GM13977 (cell line): ENCODE data around the gene MEGF6.
A peak's percentile ranks its signal among the peaks of the same experiment; 100 is the strongest.

ENCODE experiments used
- DNase-seq: peaks from one replicate; pipeline ENCODE4 v3.0.0; 2012; ENCODE audit warnings: low spot score
- in situ Hi-C: fragments of 300-500 bp; cut with MboI; formaldehyde crosslinking; loops from one replicate; pipeline ENCODE4 v1.12.0; 2022; ENCODE audit warnings: low sequenced_read_pairs, low pct_unique_long_range_greater_than_20kb, mixed read lengths, inconsistent platforms; ENCODE audit not compliant: unreplicated experiment
- TF ChIP-seq, protein P1 (sequence below): IDR thresholded peaks from 2 replicates; pipeline ENCODE4 v1.5.1; 2012; ENCODE audit warnings: mild to moderate bottlenecking, control low read depth; ENCODE audit not compliant: insufficient read depth; ENCODE audit errors: extremely low read depth, missing control alignments

The MEGF6 gene, protein sequence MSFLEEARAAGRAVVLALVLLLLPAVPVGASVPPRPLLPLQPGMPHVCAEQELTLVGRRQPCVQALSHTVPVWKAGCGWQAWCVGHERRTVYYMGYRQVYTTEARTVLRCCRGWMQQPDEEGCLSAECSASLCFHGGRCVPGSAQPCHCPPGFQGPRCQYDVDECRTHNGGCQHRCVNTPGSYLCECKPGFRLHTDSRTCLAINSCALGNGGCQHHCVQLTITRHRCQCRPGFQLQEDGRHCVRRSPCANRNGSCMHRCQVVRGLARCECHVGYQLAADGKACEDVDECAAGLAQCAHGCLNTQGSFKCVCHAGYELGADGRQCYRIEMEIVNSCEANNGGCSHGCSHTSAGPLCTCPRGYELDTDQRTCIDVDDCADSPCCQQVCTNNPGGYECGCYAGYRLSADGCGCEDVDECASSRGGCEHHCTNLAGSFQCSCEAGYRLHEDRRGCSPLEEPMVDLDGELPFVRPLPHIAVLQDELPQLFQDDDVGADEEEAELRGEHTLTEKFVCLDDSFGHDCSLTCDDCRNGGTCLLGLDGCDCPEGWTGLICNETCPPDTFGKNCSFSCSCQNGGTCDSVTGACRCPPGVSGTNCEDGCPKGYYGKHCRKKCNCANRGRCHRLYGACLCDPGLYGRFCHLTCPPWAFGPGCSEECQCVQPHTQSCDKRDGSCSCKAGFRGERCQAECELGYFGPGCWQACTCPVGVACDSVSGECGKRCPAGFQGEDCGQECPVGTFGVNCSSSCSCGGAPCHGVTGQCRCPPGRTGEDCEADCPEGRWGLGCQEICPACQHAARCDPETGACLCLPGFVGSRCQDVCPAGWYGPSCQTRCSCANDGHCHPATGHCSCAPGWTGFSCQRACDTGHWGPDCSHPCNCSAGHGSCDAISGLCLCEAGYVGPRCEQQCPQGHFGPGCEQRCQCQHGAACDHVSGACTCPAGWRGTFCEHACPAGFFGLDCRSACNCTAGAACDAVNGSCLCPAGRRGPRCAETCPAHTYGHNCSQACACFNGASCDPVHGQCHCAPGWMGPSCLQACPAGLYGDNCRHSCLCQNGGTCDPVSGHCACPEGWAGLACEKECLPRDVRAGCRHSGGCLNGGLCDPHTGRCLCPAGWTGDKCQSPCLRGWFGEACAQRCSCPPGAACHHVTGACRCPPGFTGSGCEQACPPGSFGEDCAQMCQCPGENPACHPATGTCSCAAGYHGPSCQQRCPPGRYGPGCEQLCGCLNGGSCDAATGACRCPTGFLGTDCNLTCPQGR (N-terminal part only)

DNA sequence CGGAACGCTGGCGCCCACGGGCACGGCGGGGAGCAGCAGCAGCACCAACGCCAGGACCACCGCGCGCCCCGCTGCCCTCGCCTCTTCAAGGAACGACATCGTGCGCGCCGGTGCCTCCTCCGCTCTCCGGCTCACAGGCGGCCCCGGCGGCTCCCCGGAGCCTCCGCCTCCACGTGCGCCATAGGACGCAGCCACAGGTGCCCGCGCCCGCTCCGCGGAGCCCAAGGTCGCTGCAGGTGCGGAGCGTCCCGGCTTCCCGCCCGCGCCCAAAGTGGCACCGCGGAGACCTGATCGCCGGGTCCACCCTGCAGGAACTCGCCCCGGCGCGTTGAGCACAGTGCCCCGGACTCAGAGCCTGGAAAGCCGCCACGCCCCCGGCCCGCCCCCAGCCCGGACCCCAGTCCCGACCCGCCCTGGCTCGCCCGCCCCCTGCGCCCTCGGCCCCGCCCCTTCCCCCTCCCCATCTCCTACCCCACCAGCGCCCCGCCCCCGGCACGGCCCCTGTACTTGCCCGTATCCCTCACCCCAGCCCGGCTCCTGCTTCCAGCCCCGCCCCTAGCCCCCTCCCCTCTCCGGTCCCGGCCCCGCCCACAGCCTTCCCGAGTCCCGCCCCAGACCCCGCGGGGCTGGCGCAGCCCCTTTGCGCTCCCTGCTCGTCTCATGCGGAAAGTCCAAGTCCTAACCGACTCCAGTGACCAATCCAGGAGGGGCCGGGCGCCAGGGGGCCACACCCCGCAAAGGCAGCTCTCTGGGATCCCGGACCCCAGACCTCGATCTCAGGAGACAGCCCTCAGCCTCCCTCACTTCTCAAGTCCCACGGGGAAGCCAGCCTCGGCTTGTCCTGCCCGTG lies at the start of gene MEGF6:
Gene MEGF6 (minus strand): TSS at position 339 of the 850 bp plus-strand sequence. CDS start 240 bp downstream, at position 99.
- peak; percentile 64 for DNase-seq
- TF ChIP-seq, protein P1, sequence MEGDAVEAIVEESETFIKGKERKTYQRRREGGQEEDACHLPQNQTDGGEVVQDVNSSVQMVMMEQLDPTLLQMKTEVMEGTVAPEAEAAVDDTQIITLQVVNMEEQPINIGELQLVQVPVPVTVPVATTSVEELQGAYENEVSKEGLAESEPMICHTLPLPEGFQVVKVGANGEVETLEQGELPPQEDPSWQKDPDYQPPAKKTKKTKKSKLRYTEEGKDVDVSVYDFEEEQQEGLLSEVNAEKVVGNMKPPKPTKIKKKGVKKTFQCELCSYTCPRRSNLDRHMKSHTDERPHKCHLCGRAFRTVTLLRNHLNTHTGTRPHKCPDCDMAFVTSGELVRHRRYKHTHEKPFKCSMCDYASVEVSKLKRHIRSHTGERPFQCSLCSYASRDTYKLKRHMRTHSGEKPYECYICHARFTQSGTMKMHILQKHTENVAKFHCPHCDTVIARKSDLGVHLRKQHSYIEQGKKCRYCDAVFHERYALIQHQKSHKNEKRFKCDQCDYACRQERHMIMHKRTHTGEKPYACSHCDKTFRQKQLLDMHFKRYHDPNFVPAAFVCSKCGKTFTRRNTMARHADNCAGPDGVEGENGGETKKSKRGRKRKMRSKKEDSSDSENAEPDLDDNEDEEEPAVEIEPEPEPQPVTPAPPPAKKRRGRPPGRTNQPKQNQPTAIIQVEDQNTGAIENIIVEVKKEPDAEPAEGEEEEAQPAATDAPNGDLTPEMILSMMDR, result no peak
- in situ Hi-C loops, result no loop called here

DNA sequence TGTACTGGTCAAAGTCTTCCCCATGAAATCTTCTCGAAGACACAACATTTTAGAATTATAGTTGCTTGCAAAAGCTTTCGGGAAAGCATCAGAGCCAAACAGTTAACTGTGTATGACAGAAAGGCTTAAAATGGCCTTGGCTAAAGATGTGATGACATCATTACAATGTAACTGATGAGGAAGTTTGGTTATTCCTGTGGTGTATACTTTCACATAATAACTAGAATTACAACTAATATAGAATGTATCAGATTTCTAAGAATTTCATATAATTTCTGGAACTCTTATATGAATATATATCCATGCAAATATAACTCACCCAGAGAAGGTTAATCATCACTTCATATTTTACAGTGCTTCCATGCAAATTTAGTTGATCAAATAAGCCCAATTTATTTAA lies 49.4 kb upstream of the MEGF6 start:
- DNase-seq, result no peak
- in situ Hi-C loops, result no loop called here
- TF ChIP-seq, protein P1, result no peak

DNA sequence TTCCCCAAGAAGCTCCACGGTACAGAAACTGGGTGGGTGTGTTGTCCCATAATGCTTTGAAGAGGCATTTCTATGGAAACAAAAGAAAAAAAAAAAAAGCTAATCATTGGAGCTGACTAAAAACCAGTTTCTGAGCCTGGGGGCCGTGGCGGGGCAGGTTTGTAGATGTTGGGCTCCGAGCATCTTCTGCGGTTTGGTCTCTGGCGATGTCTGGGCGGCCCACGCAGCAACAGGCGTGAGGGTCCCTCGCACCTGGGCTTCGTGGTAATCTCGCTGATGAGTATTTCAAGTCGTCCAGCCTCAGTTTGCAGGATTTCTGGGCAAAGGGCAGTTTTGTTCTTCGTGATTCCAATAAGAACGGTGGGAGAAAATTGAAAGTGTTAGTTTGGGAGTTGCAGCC lies 47.8 kb upstream of the MEGF6 start:
- in situ Hi-C loops, result no loop called here
- no peak for DNase-seq
- TF ChIP-seq, protein P1, result no peak

DNA sequence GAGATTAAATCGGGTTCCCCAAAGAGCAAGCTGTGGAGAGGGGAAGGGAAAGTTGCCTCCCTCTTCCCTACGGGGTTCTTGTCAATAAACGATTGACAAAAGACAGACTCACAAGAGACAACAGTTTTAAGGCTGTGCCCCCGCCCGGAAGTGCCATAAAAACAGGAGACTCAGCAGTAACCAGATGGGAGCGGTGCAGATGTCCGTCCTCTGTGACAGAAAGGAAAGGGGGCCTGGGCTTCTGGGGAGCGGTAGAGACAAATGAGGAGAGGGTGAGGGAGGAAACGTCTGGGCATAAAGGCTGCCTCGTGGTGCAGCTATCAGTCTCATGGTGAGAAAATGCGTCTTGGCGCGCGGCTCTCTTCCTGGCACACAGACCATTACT lies 46.9 kb upstream of the MEGF6 start:
- no peak for DNase-seq
- in situ Hi-C loops, result no loop called here
- TF ChIP-seq, protein P1, result no peak

DNA sequence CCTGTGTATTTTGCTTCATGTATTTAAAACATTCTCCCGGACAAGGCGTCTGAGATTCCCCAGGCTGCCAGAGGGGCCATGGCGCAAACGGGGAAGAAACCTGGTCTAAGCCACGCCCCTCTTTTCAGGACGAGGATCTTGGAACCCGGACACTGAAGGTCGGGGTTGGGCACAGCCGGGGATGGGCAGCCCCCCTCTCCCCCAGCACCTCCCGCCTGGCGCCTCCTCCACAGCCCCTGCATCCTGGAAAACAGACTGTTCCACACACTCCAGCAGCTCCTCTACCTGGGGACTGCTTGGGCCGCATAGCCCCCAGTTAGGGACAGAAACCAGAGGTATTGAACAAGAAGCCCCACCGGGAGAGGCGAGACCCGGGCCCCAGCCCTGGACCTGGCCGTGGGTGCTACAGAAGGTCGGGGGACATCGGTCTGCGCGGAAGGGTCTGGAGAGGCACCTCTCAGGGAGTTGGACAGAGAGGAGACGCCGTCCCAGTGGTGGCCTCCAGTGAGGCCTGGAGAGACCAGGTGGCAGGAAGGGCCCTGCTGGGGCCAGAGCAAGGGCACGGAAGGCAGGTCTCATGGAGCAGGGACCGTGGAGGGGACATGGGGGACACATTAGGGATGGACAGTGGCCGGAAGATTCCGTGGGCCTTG lies 46.4 kb upstream of the MEGF6 start:
- in situ Hi-C loops, result no loop called here
- TF ChIP-seq, protein P1, result no peak
- no peak for DNase-seq
